ENCODE results near the gene ZNF607. TPM values are rescaled to one million over a fixed set of nuclear protein-coding genes. Genes with fewer than 3 reads are reported as not detected.
"Not testable (repeated sequence)": the region's sequence is repeated elsewhere in the genome, so short reads cannot be mapped to it uniquely, and the experiment has no call there.

The ZNF607 gene
- 10.4 TPM for total RNA-seq (ENCODE audit: insufficient read depth, low replicate concordance)

- peak; percentile 96 for DNase-seq (ENCODE audit: low spot score)
Measured at GRCh38 chr19:37719111-37719926, at the start of gene ZNF607. Gene ZNF607 (minus strand): TSS chr19:37719761. CDS start chr19:37711618, 8,143 bp downstream.

- DNase-seq (ENCODE audit: low spot score) = no peak
Measured at GRCh38 chr19:37763488-37763887, 43.9 kb upstream of the ZNF607 start.

- DNase-seq (ENCODE audit: low spot score) = not testable (repeated sequence)
Measured at GRCh38 chr19:37757683-37758082, 38.1 kb upstream of the ZNF607 start.

DNA sequence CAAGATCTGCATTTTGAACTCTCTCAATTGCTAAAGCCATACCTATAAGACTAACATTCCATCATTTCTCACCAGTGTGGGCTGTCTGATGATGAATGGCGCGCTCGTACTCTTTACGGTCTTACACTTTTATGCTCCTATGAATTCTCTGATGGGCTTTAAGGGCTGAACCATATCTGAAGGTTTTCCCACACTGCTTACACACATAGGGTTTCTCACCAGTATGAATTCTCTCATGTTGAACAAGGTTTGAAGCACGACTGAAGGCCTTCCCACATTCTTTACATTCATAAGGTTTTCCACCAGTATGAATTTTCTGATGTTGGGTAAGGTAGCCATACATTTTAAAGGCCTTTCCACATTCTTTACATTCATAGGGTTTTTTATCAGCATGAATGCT, 18.8 kb upstream of the ZNF607 start:
- DNase-seq (ENCODE audit: low spot score) = no peak

DNA sequence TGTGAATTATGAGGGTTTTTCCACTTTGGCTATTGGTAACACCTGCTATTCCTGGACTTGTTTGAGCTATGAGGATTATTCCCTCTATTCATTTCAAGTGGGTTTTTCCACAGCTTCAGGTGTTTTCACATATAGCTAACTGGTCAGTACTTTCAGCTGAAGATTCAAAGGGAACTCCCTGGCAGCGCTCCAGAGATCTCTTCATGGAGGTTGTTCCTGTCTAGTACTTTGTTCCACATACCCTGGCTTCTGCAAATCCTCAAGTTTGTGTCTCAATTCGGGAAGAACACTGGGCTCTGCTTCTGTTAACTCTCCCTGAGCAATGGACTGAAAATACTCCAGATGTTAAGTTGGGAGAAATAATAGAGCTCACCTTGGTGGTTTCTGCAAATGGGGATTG, 5.6 kb upstream of the ZNF607 start:
- no peak for DNase-seq (ENCODE audit: low spot score)

- DNase-seq (ENCODE audit: low spot score) = no peak
Measured at GRCh38 chr19:37719927-37720265, 335 bp upstream of the ZNF607 start.

DNA sequence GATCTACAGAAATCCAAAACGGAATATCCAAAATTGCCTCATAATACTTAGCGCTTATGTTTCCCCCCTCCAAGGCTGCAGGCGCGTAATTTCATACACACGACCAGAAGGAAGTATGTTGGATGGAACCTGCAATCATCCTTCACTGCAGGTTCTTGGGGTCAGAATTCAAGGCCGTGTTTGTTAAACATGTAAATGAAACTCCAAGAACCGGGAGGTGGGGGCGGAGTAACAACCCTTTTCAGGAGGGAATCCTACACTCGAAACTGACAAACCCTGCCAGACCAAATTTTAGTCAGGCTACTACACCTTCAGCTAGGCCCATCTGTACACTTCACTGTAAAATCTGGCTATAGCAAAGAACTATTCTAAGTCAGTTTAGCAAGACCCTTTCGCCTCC, 1.3 kb downstream of the ZNF607 start:
- DNase-seq (ENCODE audit: low spot score) = no peak

- no peak for DNase-seq (ENCODE audit: low spot score)
Measured at GRCh38 chr19:37716140-37716539, 3.4 kb downstream of the ZNF607 start.

GRCh38 chr19:37706052-37706605, 13.4 kb downstream of the ZNF607 start:
- no peak for DNase-seq (ENCODE audit: low spot score)

GRCh38 chr19:37699057-37699456, 20.5 kb downstream of the ZNF607 start:
- DNase-seq (ENCODE audit: low spot score) = no peak

DNA sequence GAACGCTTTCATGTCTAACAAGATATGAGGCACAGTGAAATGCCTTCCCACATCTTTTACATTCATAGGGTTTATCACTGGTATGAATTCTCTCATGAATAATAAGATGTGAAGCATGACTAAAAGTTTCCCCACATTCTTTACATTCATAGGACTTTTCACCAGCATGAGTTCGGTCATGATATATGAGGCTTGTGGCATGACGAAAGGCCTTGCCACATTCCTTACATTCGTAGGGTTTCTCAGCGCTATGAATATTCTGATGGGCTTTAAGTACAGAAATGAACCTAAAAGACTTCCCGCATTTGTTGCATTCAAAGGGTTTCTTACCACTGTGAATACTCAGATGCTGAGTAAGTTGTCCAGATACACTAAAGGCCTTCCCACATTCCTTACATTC, 21.3 kb downstream of the ZNF607 start:
- DNase-seq (ENCODE audit: low spot score) = no peak

DNA sequence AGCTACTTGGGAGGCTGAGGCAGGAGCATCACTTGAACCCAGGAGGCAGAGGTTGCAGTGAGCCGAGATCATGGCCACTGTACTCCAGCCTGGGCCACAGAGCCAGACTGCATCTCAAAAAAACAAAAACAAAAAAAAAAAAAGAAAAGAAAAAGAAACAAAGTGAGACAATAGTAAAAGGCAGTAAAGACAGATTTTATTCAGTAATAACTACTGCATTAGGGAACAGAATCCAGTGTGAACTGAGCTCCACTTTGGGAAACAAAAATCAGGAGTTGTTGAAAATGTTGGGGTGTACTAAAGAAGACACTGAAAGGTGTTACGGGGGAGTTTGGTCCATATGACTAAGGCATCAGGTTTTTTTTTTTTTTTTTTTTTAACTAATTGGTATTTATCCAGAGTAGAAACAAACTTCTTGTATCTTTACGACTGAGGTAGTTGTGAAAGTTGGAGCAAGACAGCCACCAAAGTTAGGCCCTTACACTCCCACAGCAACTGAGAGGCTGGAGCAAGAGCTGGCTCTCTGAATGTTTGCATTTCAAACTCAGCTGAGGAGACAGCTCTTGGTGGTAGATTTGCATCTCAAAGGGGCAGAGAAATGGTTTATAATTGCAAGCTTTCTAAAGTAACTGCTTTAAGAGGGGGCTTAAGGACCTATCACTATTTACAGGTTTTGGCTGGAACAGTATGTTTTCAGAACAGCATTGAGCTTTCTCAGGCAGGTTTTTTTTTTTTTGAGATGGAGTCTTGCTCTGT, 24.2 kb downstream of the ZNF607 start:
- DNase-seq (ENCODE audit: low spot score) = no peak

- no peak for DNase-seq (ENCODE audit: low spot score)
Measured at GRCh38 chr19:37692956-37693620, 26.5 kb downstream of the ZNF607 start.

- peak; percentile 92 for DNase-seq (ENCODE audit: low spot score)
Measured at GRCh38 chr19:37691881-37692504, 27.6 kb downstream of the ZNF607 start.

DNA sequence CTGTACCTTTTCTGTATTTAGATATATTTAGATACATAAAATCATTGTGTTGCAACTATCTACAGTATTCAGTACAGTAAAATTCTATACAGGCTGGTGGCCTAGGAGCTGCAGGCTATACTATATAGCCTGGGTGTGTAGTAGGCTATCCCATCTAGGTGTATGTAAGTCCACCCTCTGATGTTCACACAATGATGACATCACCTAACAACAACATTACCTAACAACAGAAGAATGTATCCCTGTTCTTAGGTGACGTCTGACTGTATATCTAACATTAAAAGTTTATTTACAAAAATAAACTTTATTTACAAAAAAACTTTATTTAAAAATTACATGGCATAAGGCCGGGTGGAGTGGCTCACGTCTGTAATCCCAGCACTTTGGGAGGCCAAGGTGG, 36.0 kb downstream of the ZNF607 start:
- no peak for DNase-seq (ENCODE audit: low spot score)

DNA sequence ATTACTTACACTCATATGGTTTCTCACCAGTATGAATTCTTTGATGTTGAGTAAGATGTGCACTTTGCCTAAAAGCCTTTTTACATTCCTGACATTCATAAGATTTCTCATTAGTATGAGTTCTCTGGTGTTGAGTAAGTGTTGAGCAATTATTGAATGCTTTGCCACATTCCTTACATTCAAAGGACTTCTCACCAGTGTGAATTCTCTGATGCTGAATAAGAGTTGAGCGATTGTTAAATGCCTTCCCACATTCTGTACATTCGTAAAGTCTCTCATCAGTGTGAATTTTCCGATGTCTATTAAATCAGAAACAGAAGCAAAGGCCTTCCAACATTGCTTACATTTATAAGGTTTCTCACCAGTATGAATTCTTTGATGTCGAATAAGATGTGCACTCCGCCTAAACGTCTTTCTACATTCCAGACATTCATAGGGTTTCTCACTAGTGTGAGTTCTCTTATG, 50.1 kb downstream of the ZNF607 start:
- DNase-seq (ENCODE audit: low spot score) = no peak

DNA sequence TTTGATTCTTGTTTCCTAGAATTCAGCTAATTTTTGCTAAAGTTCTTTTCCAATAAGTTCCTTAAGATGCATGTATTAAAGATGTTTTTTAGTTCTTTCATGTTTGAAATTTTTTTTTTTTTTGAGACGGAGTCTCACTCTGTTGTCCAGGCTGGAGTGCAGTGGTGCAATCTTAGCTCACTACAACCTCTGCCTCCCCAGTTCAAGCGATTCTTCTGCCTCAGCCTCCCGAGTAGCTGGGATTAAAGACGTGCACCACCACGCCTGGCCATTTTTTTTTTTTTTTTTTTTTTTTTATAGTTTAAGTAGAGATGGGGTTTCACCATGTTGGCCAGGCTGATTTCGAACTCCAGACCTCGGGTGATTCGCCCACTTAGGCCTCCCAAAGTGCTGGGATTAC, 62.4 kb downstream of the ZNF607 start:
- DNase-seq (ENCODE audit: low spot score) = not testable (repeated sequence)

DNA sequence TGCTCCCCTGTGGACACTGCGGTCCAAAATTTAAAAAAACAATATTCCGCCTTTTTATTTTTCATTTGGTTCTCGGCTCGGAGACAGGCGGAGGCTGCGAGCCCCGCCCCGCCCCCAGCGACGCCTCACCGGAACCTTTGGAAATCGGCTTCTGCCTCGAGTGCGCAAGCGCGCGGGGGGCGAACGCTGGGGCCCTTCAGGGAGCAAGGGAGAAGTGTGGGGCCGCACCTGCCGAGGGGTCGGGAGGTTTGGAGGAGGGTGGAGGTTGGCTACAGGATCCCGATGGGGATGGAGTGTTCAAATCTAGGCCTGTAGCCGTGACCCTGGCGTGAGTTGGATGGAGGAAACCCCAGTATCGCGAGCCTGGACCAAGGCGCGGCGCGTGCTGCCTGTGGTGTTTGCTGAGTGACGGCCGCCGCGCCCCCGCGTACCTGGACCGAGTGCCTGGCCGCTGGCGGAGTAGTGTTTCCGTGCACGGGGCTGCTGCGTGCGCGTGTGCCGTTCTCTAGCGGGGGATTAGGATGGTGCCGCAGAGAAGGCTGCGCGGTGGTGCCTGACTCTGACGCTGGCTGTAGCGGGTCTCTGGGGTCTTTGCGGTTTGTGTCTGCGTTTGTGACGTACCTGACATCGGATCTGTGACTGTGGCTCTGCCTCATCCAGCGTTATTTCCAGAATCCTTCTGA, 63.7 kb downstream of the ZNF607 start:
- DNase-seq (ENCODE audit: low spot score) = peak; percentile 92

DNA sequence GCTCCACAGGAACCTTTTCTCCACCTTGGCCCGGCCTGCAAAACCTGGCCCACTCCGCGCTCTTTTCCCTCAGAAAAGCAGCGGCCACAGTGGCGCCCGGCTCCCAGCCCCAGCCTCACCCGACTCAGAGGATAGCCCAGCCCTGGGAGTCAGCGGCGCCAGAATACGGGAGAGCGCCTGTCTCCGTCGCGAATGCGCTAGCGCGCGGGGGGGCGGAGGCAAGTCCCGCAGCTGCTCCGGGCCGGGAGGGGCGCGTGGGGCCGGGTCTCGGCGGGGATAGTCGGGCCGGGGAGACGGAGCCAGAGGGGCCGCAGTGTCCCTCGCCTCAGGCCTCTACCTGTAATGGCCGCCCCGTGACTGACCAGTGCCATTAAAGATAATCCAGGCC, 64.3 kb downstream of the ZNF607 start, which contains the start of gene ZFP30:
Gene ZFP30 (minus strand): TSS at position 165 of the 388 bp plus-strand sequence. CDS start 7,643 bp downstream, outside the sequence.
- peak; percentile 95 for DNase-seq (ENCODE audit: low spot score)

DNA sequence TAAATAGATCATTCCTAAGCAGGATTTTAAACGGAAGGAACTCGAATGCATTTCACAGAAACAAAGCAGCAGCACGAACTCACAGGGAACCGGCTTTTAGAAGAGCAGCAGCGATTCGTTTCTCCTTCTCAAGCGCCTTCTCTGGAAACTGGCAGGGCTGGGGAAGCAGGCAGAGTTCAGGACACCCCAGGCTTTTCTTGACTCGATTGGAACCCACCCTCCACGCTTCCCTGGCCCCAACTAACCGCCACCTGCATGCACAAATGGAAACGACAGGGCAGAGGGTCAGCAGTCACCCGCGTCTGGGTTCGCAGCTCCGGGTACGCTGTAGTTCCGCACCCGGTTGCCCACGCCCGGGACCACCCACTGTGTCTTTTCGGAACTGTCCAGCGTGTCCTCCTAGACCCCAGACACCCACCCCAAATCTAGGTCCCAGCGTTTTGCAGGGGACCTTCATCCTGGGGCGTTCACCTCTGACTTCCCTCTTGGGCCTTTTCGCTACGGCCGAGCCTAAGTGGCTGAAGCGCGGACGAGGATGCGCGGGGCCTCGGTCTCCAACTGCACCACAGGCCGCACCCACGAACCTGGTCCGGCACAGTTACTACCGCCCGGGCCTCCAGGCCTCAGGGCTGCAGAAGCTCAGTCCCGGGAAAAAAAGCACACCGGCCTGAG, 64.8 kb downstream of the ZNF607 start:
- DNase-seq (ENCODE audit: low spot score) = peak; percentile 44

All from umbilical cord (tissue), 2 donors.